T-helper 2 cell treated with Interferon-gamma antibody and Interleukin-4, amounts not matched to agents 100 ng/mL and 5 ng/mL, for 36 hours (primary cell): ENCODE results near the gene CD24. TPM values are rescaled to one million over a fixed set of nuclear protein-coding genes. Genes with fewer than 3 reads are reported as not detected.
"Not testable (repeated sequence)": the region's sequence is repeated elsewhere in the genome, so short reads cannot be mapped to it uniquely, and the experiment has no call there.

Source experiments
- intact Hi-C: fragments of 100-400 bp; cut with micrococcal nuclease; formaldehyde crosslinking; loops from one replicate; pipeline ENCODE4 v1.15.1; 2023
- total RNA-seq: library from RNA; stranded (reverse); gene quantifications from 2 replicates; pipeline ENCODE4 v1.2.3, GENCODE V29; 2022

Gene CD24
- total RNA-seq, 1 donor from 2014 or later = 0.27 TPM

GRCh38 chr6:106970769-106971168, 3.8 kb downstream of the CD24 start:
- intact Hi-C loops = not testable (repeated sequence)

- intact Hi-C loops = no loop called here
Measured at GRCh38 chr6:106967936-106968555, 6.5 kb downstream of the CD24 start.

- intact Hi-C loops = no loop called here
Measured at GRCh38 chr6:106966671-106967640, 7.6 kb downstream of the CD24 start.

GRCh38 chr6:106966229-106966628, 8.3 kb downstream of the CD24 start:
- intact Hi-C loops = no loop called here

GRCh38 chr6:106964954-106965353, 9.6 kb downstream of the CD24 start:
- intact Hi-C loops = no loop called here

- intact Hi-C loops = no loop called here
Measured at GRCh38 chr6:106964099-106964498, 10.4 kb downstream of the CD24 start.

GRCh38 chr6:106963544-106963943, 11.0 kb downstream of the CD24 start:
- intact Hi-C loops = no loop called here

GRCh38 chr6:106961801-106962200, 12.7 kb downstream of the CD24 start:
- intact Hi-C loops = no loop called here

- intact Hi-C loops = no loop called here
Measured at GRCh38 chr6:106961136-106961535, 13.4 kb downstream of the CD24 start.

- intact Hi-C loops = no loop called here
Measured at GRCh38 chr6:106959985-106960384, 14.5 kb downstream of the CD24 start.

GRCh38 chr6:106939848-106940247, 34.7 kb downstream of the CD24 start:
- intact Hi-C loops = no loop called here

- intact Hi-C loops = no loop called here
Measured at GRCh38 chr6:106939208-106939607, 35.3 kb downstream of the CD24 start.

GRCh38 chr6:106927531-106928398, 46.8 kb downstream of the CD24 start:
- intact Hi-C loops = no loop called here

GRCh38 chr6:106925948-106926347, 48.6 kb downstream of the CD24 start:
- intact Hi-C loops = no loop called here

GRCh38 chr6:106924694-106925523, 49.6 kb downstream of the CD24 start:
- intact Hi-C loops = no loop called here

- intact Hi-C loops = no loop called here
Measured at GRCh38 chr6:106922626-106923025, 51.9 kb downstream of the CD24 start.

Other genes starting within 250 kb of the CD24 start
- 20.5 and 23.0 TPM in 2 replicates for gene MTRES1, start 53.5 kb upstream of the CD24 start, total RNA-seq
- gene BEND3, start 140.8 kb upstream of the CD24 start, total RNA-seq = 7.0 and 7.5 TPM in 2 replicates